GM12878 (cell line): ENCODE measurements around the gene DTX1. TPM values are rescaled to one million over a fixed set of nuclear protein-coding genes. Genes with fewer than 3 reads are reported as not detected.
A peak's percentile ranks its signal among the peaks of the same experiment; 100 is the strongest.

Source experiments
- CBFB ChIP-seq: IDR thresholded peaks from 2 replicates; pipeline ENCODE4 v1.6.1; 2016; ENCODE audit warnings: antibody characterized with exemption, low read depth
- CHD1 ChIP-seq: IDR thresholded peaks from 2 replicates; pipeline ENCODE4 v1.6.1; 2012; ENCODE audit warnings: low read depth, low read length, improper control_type of control experiment
- CREB1 ChIP-seq: IDR thresholded peaks from 2 replicates; pipeline ENCODE4 v1.6.1; 2012; ENCODE audit warnings: low read depth, mild to moderate bottlenecking, inconsistent platforms
- ETV6 ChIP-seq, 2 experiments: fragments of 450-650 bp in 1 of 2; IDR thresholded peaks in 1 of 2; conservative IDR thresholded peaks in 1 of 2; 2 replicates each; pipeline ENCODE4 v1.6.1; 2014; ENCODE audit warnings: antibody characterized with exemption in 1 of 2, borderline replicate concordance in 1 of 2, low read depth in 1 of 2, mild to moderate bottlenecking in 1 of 2, moderate library complexity in 1 of 2
- GABPA ChIP-seq: IDR thresholded peaks from 2 replicates; pipeline ENCODE4 v1.6.1; 2014; ENCODE audit warnings: antibody characterized with exemption, low read depth, mild to moderate bottlenecking, inconsistent platforms
- HCFC1 ChIP-seq: fragments of 150-350 bp; IDR thresholded peaks from 2 replicates; pipeline ENCODE4 v1.6.1; 2014; ENCODE audit warnings: low read length
- HDAC2 ChIP-seq: fragments of 200-600 bp; sonication (generic); IDR thresholded peaks from 2 replicates; pipeline ENCODE4 v1.6.1; 2017
- IKZF2 ChIP-seq, 2 experiments: fragments of 450-650 bp; IDR thresholded peaks; 2 replicates each; pipeline ENCODE4 v1.6.1; 2017; ENCODE audit warnings: mild to moderate bottlenecking in 2 of 2, moderate library complexity in 2 of 2
- MEF2A ChIP-seq: IDR thresholded peaks from 2 replicates; pipeline ENCODE4 v1.6.1; 2011; ENCODE audit warnings: low read depth, mild to moderate bottlenecking, low read length, moderate library complexity; ENCODE audit not compliant: insufficient read depth
- MEF2B ChIP-seq: fragments of 450-650 bp; IDR thresholded peaks from 2 replicates; pipeline ENCODE4 v1.6.1; 2018; ENCODE audit warnings: mild to moderate bottlenecking, moderate library complexity; ENCODE audit not compliant: partially characterized antibody, poor library complexity, severe bottlenecking
- NFIC ChIP-seq: IDR thresholded peaks from 2 replicates; pipeline ENCODE4 v1.6.1; 2012; ENCODE audit warnings: low read depth, mild to moderate bottlenecking, inconsistent platforms, low read length, moderate library complexity
- NR2C1 ChIP-seq: fragments of 450-650 bp; IDR thresholded peaks from 2 replicates; pipeline ENCODE4 v1.6.1; 2017; ENCODE audit warnings: antibody characterized with exemption, mild to moderate bottlenecking, moderate library complexity
- PAX5 ChIP-seq: IDR thresholded peaks from 2 replicates; pipeline ENCODE4 v1.6.1; 2011; ENCODE audit warnings: low read depth, low read length, borderline replicate concordance
- RCOR1 ChIP-seq: conservative IDR thresholded peaks from 2 replicates; pipeline ENCODE4 v1.6.1; 2012; ENCODE audit warnings: low read depth, low read length, improper control_type of control experiment
- RFX5 ChIP-seq: IDR thresholded peaks from 2 replicates; pipeline ENCODE4 v1.6.1; 2011; ENCODE audit warnings: low read depth, low read length, improper control_type of control experiment
- SREBF2 ChIP-seq: IDR thresholded peaks from 2 replicates; pipeline ENCODE4 v1.6.1; 2012; ENCODE audit warnings: mild to moderate bottlenecking, low read length
- STAT1 ChIP-seq: fragments of 450-650 bp; conservative IDR thresholded peaks from 2 replicates; pipeline ENCODE4 v1.6.1; 2014; ENCODE audit warnings: antibody characterized with exemption, mild to moderate bottlenecking
- ZSCAN29 ChIP-seq: fragments of 450-650 bp; IDR thresholded peaks from 2 replicates; pipeline ENCODE4 v1.6.1; 2017; ENCODE audit warnings: mild to moderate bottlenecking, moderate library complexity
- polyA plus RNA-seq, 11 experiments: library from polyadenylated mRNA; depleted of rRNA in 4 of 11; unstranded in 6 of 11; stranded (reverse) in 5 of 11; fragments of >200 nt; fragmentation: Nextera tagmentation in 4 of 11; fragmentation: Illumina TruSeq in 1 of 11; extraction: Ambion mirVana in 4 of 11; extraction: Trizol in 1 of 11; gene quantifications; 1 replicate in 1 of 11; 2 replicates in 10 of 11; pipeline versions ENCODE4 v1.2.1 to v1.2.3, GENCODE V29; 2011 to 2016; ENCODE audit warnings: inconsistent platforms in 2 of 11, missing spikeins in 2 of 11, low read depth in 1 of 11
- total RNA-seq, 4 experiments: library from RNA; depleted of rRNA in 3 of 4; stranded (reverse); fragments of >200 nt in 3 of 4; fragmentation: Illumina TruSeq in 1 of 4; extraction: Trizol in 1 of 4; gene quantifications; 2 replicates each; pipeline versions ENCODE4 v1.2.1 to v1.2.3, GENCODE V29; 2013 to 2021
- TF ChIP-seq, protein P1 (sequence below): fragments of 450-650 bp; IDR thresholded peaks from 2 replicates; pipeline ENCODE4 v1.6.1; 2016; ENCODE audit warnings: mild to moderate bottlenecking
- TF ChIP-seq, protein P2 (sequence below): IDR thresholded peaks from 2 replicates; pipeline ENCODE4 v1.6.1; 2011; ENCODE audit warnings: low read depth, mild to moderate bottlenecking, low read length, moderate library complexity, borderline replicate concordance; ENCODE audit errors: extremely low read depth
- TF ChIP-seq, protein P3 (sequence below): fragments of 450-650 bp; IDR thresholded peaks from 2 replicates; pipeline ENCODE4 v1.6.1; 2017; ENCODE audit warnings: mild to moderate bottlenecking
- TF ChIP-seq, protein P4 (sequence below): fragments of 450-650 bp; IDR thresholded peaks from 2 replicates; pipeline ENCODE4 v1.6.1; 2017; ENCODE audit warnings: mild to moderate bottlenecking, low read depth, inconsistent platforms; ENCODE audit not compliant: poor library complexity, severe bottlenecking
- TF ChIP-seq, protein P5 (sequence below): fragments of 450-650 bp; IDR thresholded peaks from 2 replicates; pipeline ENCODE4 v1.6.1; 2018; ENCODE audit warnings: mild to moderate bottlenecking, low read depth, moderate library complexity; ENCODE audit not compliant: partially characterized antibody

Gene DTX1
- total and polyA plus RNA-seq, 10 of the 15 experiments (the other 5 are each of a cell fraction or from before 2014, with no cell fraction given), result 0.09 to 2.8 (median 0.66) TPM

DNA sequence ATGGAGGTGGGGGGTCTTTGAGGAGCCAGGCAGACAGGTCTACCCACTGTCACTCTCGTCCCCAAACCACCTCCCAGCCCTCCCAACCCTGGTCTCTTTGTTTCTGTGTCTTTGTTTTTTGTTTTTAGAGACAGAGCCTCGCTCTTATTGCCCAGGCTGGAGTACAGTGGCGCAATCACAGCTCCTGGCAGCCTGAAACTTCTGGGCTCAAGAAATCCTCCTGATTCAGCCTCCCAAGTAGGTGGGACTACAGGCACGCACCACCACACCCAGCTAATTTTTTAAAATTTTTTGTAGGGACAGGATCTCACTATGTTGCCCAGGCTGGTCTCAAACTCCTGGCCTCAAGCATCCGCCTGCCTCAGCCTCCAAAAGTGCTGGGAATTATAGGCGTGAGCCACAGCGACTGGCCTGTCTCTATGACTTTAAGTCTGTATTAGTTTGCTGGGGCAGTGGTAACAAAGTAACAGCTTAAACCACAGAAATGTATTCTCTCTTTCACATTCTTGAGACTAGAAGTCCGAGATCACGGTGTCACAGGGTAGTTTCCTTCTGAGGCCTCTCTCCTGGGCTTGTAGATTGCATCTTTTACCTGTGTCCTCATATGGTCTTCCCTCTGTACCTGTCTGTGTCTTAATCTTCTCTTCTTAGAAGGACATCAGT is 26.1 kb downstream of the DTX1 start (continued):
- TF ChIP-seq, protein P1, sequence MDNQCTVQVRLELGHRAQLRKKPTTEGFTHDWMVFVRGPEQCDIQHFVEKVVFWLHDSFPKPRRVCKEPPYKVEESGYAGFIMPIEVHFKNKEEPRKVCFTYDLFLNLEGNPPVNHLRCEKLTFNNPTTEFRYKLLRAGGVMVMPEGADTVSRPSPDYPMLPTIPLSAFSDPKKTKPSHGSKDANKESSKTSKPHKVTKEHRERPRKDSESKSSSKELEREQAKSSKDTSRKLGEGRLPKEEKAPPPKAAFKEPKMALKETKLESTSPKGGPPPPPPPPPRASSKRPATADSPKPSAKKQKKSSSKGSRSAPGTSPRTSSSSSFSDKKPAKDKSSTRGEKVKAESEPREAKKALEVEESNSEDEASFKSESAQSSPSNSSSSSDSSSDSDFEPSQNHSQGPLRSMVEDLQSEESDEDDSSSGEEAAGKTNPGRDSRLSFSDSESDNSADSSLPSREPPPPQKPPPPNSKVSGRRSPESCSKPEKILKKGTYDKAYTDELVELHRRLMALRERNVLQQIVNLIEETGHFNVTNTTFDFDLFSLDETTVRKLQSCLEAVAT, result peak; percentile 41; the same call in 1 of the 2 replicates
- no peak for TF ChIP-seq ZSCAN29
- no peak for TF ChIP-seq CHD1
- no peak for TF ChIP-seq GABPA
- TF ChIP-seq NFIC, result no peak
- TF ChIP-seq STAT1, result no peak
- no peak for TF ChIP-seq CREB1
- TF ChIP-seq, protein P2, sequence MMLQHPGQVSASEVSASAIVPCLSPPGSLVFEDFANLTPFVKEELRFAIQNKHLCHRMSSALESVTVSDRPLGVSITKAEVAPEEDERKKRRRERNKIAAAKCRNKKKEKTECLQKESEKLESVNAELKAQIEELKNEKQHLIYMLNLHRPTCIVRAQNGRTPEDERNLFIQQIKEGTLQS, result no peak
- TF ChIP-seq MEF2A, result no peak
- no peak for TF ChIP-seq RCOR1
- no peak for TF ChIP-seq HDAC2
- no peak for TF ChIP-seq CBFB
- TF ChIP-seq NR2C1, result no peak
- TF ChIP-seq PAX5, result no peak
- TF ChIP-seq IKZF2 (IDR thresholded peaks at IDR 0.05), result peak in 1 of 2 experiments; percentile 9; a peak in 1 of 4 replicates
- no peak for TF ChIP-seq HCFC1
- peak; percentile 32; the same call in 1 of the 2 replicates for TF ChIP-seq SREBF2
- TF ChIP-seq, protein P3, sequence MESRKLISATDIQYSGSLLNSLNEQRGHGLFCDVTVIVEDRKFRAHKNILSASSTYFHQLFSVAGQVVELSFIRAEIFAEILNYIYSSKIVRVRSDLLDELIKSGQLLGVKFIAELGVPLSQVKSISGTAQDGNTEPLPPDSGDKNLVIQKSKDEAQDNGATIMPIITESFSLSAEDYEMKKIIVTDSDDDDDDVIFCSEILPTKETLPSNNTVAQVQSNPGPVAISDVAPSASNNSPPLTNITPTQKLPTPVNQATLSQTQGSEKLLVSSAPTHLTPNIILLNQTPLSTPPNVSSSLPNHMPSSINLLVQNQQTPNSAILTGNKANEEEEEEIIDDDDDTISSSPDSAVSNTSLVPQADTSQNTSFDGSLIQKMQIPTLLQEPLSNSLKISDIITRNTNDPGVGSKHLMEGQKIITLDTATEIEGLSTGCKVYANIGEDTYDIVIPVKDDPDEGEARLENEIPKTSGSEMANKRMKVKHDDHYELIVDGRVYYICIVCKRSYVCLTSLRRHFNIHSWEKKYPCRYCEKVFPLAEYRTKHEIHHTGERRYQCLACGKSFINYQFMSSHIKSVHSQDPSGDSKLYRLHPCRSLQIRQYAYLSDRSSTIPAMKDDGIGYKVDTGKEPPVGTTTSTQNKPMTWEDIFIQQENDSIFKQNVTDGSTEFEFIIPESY, result peak; percentile 96
- peak; percentile 38 for TF ChIP-seq MEF2B
- TF ChIP-seq, protein P4, sequence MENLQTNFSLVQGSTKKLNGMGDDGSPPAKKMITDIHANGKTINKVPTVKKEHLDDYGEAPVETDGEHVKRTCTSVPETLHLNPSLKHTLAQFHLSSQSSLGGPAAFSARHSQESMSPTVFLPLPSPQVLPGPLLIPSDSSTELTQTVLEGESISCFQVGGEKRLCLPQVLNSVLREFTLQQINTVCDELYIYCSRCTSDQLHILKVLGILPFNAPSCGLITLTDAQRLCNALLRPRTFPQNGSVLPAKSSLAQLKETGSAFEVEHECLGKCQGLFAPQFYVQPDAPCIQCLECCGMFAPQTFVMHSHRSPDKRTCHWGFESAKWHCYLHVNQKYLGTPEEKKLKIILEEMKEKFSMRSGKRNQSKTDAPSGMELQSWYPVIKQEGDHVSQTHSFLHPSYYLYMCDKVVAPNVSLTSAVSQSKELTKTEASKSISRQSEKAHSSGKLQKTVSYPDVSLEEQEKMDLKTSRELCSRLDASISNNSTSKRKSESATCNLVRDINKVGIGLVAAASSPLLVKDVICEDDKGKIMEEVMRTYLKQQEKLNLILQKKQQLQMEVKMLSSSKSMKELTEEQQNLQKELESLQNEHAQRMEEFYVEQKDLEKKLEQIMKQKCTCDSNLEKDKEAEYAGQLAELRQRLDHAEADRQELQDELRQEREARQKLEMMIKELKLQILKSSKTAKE, result no peak
- TF ChIP-seq RFX5, result no peak
- TF ChIP-seq, protein P5, sequence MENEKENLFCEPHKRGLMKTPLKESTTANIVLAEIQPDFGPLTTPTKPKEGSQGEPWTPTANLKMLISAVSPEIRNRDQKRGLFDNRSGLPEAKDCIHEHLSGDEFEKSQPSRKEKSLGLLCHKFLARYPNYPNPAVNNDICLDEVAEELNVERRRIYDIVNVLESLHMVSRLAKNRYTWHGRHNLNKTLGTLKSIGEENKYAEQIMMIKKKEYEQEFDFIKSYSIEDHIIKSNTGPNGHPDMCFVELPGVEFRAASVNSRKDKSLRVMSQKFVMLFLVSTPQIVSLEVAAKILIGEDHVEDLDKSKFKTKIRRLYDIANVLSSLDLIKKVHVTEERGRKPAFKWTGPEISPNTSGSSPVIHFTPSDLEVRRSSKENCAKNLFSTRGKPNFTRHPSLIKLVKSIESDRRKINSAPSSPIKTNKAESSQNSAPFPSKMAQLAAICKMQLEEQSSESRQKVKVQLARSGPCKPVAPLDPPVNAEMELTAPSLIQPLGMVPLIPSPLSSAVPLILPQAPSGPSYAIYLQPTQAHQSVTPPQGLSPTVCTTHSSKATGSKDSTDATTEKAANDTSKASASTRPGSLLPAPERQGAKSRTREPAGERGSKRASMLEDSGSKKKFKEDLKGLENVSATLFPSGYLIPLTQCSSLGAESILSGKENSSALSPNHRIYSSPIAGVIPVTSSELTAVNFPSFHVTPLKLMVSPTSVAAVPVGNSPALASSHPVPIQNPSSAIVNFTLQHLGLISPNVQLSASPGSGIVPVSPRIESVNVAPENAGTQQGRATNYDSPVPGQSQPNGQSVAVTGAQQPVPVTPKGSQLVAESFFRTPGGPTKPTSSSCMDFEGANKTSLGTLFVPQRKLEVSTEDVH, result no peak
- TF ChIP-seq ETV6 (conservative IDR thresholded peaks at IDR 0.05 in 1 of 2, IDR thresholded peaks at IDR 0.05 in 1 of 2; ENCODE audit: borderline replicate concordance in 1 of 2, low read depth in 1 of 2), result no peak
